Stimulated activated memory B cell treated with anti-CD40 and anti-IgM and Interleukin-4, amounts not matched to agents 10 μg/mL and 1 μg/mL and 100 μg/mL, for 72 hours (primary cell): ENCODE results near the gene NDUFA1.
"Not testable (repeated sequence)": the region's sequence is repeated elsewhere in the genome, so short reads cannot be mapped to it uniquely, and the experiment has no call there.

Experiments used
- ATAC-seq: fragments of 150-1000 bp; cut with Tn5 transposase; 2 replicates; pipeline ENCODE4 v1.10.0; 2021
- H3K27ac Mint-ChIP-seq: one replicate; pipeline ENCODE4 v1.8.0; 2022; ENCODE audit warnings: mild to moderate bottlenecking, mixed read lengths
- H3K27me3 Mint-ChIP-seq: one replicate; pipeline ENCODE4 v1.8.0; 2022; ENCODE audit warnings: mixed read lengths
- H3K36me3 Mint-ChIP-seq: one replicate; pipeline ENCODE4 v1.8.0; 2022; ENCODE audit warnings: mixed read lengths
- H3K4me1 Mint-ChIP-seq: one replicate; pipeline ENCODE4 v1.8.0; 2022; ENCODE audit warnings: mixed read lengths
- H3K4me3 Mint-ChIP-seq: one replicate; pipeline ENCODE4 v1.8.0; 2022; ENCODE audit warnings: mild to moderate bottlenecking, moderate library complexity, mixed read lengths
- H3K9me3 Mint-ChIP-seq: one replicate; pipeline ENCODE4 v1.8.0; 2022; ENCODE audit warnings: mixed read lengths

NDUFA1 gene

DNA sequence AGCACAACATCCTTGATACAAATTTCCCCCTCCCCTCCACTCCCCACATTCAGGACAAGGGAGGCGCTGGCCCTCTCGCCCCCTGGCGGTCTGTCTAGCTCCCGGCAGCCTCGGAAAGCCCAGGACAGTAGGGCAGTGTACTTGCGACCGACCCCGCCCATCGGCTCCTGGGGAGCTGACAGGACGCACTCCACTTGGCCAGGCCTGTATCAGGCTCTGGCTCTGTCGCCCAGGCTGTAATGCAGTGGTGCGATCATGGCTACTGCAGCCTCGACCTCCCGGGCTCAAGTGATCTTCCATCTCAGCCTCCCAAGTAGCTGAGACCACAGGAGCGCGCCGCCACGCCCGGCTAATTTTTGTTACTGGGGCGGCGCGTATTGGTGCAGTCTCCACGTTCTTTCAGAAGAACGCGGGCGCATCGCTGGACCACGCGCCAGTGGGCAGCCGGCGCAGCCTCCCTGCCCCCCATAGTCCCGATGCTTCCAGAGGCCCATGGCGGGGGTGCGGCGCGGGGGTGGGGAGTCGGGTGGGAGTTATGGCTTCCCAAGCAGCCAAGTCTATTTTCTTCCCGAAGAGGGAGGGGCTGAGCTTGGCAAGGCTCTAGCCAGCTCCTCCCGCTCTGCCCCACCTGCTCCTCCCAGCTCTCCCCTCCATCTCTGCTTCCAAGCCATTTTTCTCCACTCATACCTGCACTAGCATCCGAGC is 16.2 kb downstream of the NDUFA1 start:
- peaks cover 6% of the 10 kb centered on the region for H3K4me1 Mint-ChIP-seq
- H3K27me3 Mint-ChIP-seq = no peaks in the 10 kb centered on the region
- peak; percentile 72 for ATAC-seq
- no peaks in the 10 kb centered on the region for H3K36me3 Mint-ChIP-seq
- no peak overlapping the region for H3K27ac Mint-ChIP-seq
- H3K9me3 Mint-ChIP-seq = no peaks in the 10 kb centered on the region
- H3K4me3 Mint-ChIP-seq = peak overlapping the region; percentile 52

DNA sequence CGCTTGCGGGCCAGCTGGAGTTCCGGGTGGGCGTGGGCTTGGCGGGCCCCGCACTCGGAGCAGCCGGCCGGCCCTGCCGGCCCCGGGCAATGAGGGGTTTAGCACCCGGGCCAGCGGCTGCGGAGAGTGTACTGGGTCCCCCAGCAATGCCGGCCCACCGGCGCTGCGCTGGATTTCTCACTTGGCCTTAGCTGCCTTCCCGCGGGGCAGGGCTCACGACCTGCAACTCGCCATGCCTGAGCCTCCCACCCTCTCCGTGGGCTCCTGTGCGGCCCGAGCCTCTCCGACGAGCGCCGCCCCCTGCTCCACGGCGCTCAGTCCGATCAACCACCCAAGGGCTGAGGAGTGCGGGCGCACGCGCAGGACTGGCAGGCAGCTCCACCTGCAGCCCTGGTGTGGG is 19.0 kb downstream of the NDUFA1 start:
- not testable (repeated sequence) for ATAC-seq, H3K27me3 Mint-ChIP-seq, H3K36me3 Mint-ChIP-seq, H3K4me1 Mint-ChIP-seq, H3K9me3 Mint-ChIP-seq, H3K4me3 Mint-ChIP-seq, H3K27ac Mint-ChIP-seq

DNA sequence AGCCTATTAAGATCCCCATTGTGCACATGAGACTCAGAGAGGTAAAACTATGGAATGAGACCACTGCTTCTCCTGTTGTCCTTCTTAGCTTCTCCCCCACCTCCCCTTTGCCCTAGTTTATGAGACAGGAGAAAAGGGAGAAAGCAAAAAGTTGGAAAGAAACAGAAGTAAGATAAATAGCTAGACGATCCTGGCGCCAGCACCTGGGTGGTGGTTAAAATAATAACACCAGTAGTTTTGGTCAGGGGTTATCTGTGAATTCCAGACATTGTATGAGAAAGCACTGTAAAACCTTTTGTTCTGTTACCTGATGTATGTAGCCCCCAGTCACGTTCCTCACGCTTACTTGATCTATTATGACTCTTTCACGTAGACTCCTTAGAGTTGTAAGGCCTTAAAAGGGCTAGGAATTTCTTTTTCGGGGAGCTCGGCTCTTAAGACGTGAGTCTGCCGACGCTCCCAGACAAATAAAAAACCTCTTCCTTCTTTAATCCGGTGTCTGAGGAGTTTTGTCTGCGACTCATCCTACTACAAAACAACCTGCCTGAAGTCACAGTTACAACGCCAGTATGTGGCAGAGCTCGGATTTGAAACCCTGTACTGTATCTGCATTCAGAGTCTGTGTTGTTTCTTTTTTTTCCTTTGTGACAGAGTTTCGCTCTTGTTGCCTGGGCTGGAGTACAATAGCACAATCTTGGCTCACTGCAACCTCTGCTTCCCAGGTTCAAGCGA is 20.5 kb downstream of the NDUFA1 start:
- not testable (repeated sequence) for ATAC-seq, H3K9me3 Mint-ChIP-seq, H3K36me3 Mint-ChIP-seq, H3K27me3 Mint-ChIP-seq, H3K27ac Mint-ChIP-seq, H3K4me1 Mint-ChIP-seq, H3K4me3 Mint-ChIP-seq

DNA sequence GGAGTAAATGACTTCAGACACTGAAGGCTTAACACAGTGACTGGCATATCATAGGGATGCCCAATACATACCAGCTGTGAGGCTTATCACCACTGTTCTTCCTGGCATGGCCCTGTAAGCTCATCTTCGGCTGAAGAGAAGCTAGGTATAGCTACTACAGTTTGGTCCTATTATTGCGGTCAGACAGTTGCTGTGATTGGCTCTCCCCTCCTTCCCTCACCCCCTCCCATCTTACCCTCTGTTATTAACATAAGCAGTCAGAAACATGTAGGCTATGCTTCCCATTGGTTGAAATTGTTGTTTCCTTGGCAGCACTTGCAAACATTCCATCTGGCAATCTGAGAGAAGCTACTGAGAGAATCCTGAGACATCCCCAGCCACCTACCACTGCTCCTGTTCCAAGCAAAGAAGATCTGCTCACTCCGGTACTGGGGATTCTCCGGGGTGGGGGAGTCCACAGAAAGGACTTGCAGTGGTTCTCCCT is 24.3 kb downstream of the NDUFA1 start, which contains the start of gene AKAP14:
Gene AKAP14, plus strand, starts transcription at position 51 of the 484 bp plus-strand sequence. CDS start 7,331 bp downstream, outside the sequence.
- Mint-ChIP-seq H3K36me3 (no peaks in the 10 kb centered on the region), H3K4me3 (no peak within 1 kb of the TSS), H3K9me3 (no peaks in the 10 kb centered on the region), H3K4me1 (no peaks in the 10 kb centered on the region), H3K27me3 (no peaks in the 10 kb centered on the region), H3K27ac (no peak within 1 kb of the TSS)
- ATAC-seq = no peak

DNA sequence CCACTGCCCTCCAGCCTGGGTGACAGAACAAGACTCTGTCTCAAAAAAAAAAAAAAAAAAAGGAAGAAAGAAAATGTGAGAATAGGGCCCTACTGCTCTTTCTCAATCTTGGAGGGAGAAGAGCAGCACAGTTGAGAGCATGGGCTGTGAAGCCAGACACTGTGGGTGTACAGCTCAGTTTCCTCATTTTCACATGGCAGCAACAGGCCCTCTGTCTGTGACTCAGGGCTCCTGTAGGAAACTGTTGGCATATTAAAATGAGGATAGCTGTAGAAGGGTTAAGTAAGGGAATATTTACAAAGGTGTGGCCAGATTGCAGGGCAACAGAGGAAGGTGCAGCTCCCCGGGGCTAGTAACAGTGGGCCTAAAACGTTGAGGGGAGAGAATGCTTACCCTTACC is 27.5 kb downstream of the NDUFA1 start:
- no peak for ATAC-seq
- Mint-ChIP-seq H3K4me1 (no peaks in the 10 kb centered on the region), H3K36me3 (no peaks in the 10 kb centered on the region), H3K4me3 (no peak overlapping the region), H3K27ac (no peak overlapping the region), H3K9me3 (no peaks in the 10 kb centered on the region), H3K27me3 (no peaks in the 10 kb centered on the region)

DNA sequence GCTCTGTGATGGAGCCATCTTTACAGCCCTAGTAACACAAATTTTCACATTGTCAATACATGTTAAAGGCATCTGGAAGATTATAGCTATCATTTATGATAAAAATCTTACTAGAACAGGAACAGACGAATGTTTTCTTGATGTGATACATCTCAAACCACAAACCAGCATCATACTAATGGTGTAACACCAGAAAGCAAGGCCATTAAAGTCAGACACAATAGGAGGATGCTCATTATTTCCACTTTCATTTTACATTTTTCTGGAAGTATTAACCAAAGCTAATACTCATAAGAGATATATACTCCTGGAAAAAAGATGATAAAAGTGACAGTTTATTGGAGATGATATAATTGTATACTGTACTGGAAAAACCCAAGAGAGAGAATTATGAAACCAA is 29.3 kb downstream of the NDUFA1 start:
- no peak for ATAC-seq
- Mint-ChIP-seq H3K9me3 (no peaks in the 10 kb centered on the region), H3K4me3 (no peak overlapping the region), H3K27me3 (no peaks in the 10 kb centered on the region), H3K36me3 (no peaks in the 10 kb centered on the region), H3K4me1 (no peaks in the 10 kb centered on the region), H3K27ac (no peak overlapping the region)

DNA sequence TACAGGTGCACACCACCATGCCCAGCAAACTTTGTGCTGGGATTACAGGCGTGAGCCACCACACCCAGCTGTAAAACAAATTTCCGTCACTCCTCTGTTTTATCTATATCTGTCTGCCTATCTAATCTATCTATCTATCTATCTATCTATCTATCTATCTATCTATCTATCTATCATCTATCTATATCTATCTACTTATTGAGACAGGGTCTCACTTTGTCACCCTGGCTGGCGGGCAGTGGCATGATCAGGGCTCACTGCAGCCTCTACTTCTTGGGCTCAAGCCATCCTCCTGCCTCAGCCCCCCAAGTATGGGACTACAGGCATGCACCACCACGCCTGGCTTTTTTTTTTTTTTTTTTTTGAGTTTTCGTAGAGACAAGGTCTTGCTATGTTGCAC is 44.7 kb downstream of the NDUFA1 start:
- Mint-ChIP-seq H3K27ac (no peak overlapping the region), H3K4me1 (no peaks in the 10 kb centered on the region), H3K36me3 (no peaks in the 10 kb centered on the region), H3K4me3 (no peak overlapping the region), H3K9me3 (no peaks in the 10 kb centered on the region), H3K27me3 (no peaks in the 10 kb centered on the region)
- no peak for ATAC-seq

DNA sequence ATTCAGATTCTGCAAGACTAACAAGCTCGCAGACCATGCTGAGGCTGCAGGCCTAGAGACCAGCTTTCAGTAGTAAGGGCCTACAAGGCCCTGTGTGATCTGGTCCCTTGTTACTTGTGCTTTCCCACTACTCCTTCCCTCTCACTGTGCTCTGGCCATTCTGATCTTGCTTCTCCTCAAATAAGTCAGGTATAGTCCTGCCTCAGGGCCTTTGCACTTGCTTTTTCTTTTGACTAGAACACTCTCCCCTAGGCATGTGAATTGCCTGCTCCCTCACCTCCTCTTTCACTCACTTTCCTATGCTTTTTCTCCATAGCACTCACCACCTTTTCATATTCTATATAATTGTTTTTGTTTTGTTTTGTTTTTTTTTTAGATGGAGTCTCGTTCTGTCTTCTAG is 46.2 kb downstream of the NDUFA1 start:
- Mint-ChIP-seq H3K4me3 (no peak overlapping the region), H3K9me3 (no peaks in the 10 kb centered on the region), H3K27ac (no peak overlapping the region), H3K27me3 (no peaks in the 10 kb centered on the region), H3K4me1 (no peaks in the 10 kb centered on the region), H3K36me3 (no peaks in the 10 kb centered on the region)
- no peak for ATAC-seq

DNA sequence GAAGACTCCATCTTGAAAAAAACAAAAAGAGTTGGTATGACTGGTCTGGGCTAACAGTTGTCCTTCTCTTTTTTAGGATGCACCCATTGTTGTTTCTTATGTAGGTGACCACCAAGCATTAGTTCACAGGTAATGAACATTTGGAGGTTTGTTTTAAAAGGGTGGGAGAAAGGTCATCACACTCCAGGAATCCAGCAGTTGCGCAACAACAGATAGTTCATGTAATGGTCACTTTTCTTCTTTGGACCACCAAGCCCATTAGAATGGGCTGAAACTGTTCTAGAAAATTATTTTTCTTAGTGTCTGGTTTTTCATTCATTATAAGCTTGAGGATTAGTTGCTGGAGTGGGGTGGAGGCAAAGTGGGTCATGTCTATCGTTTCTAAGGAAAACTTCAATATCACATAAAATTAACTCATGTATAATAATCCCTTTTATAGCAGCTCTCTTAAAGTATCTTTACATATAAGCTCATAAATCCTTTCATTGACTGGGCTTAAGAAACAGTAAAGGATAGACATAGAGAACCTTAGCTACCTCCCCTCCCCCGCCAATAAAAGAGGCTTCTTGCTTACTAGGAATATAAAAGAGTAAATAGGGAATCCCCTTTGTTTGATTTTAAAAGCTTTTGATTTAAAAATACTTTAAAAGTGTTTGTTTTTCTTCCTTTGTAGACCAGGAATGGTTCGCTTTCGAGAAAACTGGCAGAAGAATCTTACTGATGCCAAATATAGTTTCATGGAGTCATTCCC is 48.4 kb downstream of the NDUFA1 start:
- no peaks in the 10 kb centered on the region for H3K9me3 Mint-ChIP-seq
- H3K4me1 Mint-ChIP-seq = no peaks in the 10 kb centered on the region
- no peak overlapping the region for H3K27ac Mint-ChIP-seq
- ATAC-seq = no peak
- H3K36me3 Mint-ChIP-seq = peaks cover 4% of the 10 kb centered on the region
- H3K4me3 Mint-ChIP-seq = no peak overlapping the region
- H3K27me3 Mint-ChIP-seq = no peaks in the 10 kb centered on the region

DNA sequence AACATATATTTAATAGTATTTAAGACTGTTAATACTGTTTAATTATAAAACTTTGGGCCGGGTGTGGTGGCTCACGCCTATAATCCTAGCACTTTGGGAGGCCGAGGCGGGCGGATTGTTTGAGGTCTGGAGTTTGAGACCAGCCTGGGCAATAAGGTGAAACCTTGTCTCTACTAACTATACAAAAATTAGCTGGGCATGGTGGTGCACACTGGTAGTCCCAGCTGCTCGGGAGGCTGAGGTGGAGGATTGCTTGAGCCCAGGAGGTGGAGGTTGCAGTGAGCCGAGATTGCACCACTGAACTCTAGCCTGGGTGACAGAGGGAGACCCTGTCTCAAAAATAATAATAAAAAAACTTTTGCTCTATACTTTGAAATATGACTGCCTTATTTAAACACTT is 50.8 kb downstream of the NDUFA1 start:
- H3K36me3 Mint-ChIP-seq, H3K27me3 Mint-ChIP-seq, H3K9me3 Mint-ChIP-seq, ATAC-seq, H3K27ac Mint-ChIP-seq, H3K4me1 Mint-ChIP-seq, H3K4me3 Mint-ChIP-seq: not testable (repeated sequence)
